K562 (cell line): Measurements from ENCODE around the gene CRELD2. TPM values are rescaled to one million over a fixed set of nuclear protein-coding genes. Genes with fewer than 3 reads are reported as not detected.

ENCODE experiments used
- KDM4B ChIP-seq, 2 experiments: fragments of 450-650 bp in 1 of 2; sonication (generic) in 1 of 2; IDR thresholded peaks; 2 replicates each; pipeline ENCODE4 v1.6.1; 2016 to 2017; ENCODE audit warnings: borderline replicate concordance in 2 of 2, antibody characterized with exemption in 1 of 2, low read depth in 1 of 2, mild to moderate bottlenecking in 1 of 2
- TBL1XR1 ChIP-seq, 2 experiments: IDR thresholded peaks; 2 replicates each; pipeline ENCODE4 v1.6.1; 2012; ENCODE audit warnings: improper control_type of control experiment in 2 of 2, low read length in 2 of 2, mild to moderate bottlenecking in 1 of 2
- ZKSCAN8 ChIP-seq: fragments of 200-800 bp; sonication (Bioruptor generic); IDR thresholded peaks from 2 replicates; pipeline ENCODE4 v1.6.1; 2016; ENCODE audit warnings: missing genetic modification characterization, missing compliant biosample characterization
- ZNF696 ChIP-seq: fragments of 250-450 bp; sonication (Bioruptor Pico); conservative IDR thresholded peaks from 2 replicates; pipeline ENCODE4 v1.4.0; 2020; ENCODE audit warnings: mild to moderate bottlenecking, moderate library complexity
- polyA plus RNA-seq, 8 experiments: library from polyadenylated mRNA; depleted of rRNA in 4 of 8; stranded (reverse) in 5 of 8; unstranded in 3 of 8; fragments of >200 nt; fragmentation: Nextera tagmentation in 2 of 8; fragmentation: Illumina TruSeq in 1 of 8; extraction: Ambion mirVana in 2 of 8; extraction: Trizol in 1 of 8; gene quantifications; 2 replicates each; pipeline versions ENCODE4 v1.2.1 to v1.2.3, GENCODE V29; 2011 to 2014; ENCODE audit warnings: inconsistent platforms in 1 of 8, missing spikeins in 1 of 8
- total RNA-seq, 7 experiments: library from RNA; depleted of rRNA in 6 of 7; stranded (reverse); fragments of >200 nt in 6 of 7; fragmentation: Illumina TruSeq in 2 of 7; extraction: Trizol in 2 of 7; gene quantifications; 2 replicates each; pipeline versions ENCODE4 v1.2.1 to v1.2.3, GENCODE V29; 2011 to 2021; ENCODE audit warnings: low replicate concordance in 1 of 7
- TF ChIP-seq, protein P1 (sequence below), 3 experiments: fragments of 200-800 bp in 1 of 3; sonication (Bioruptor generic) in 1 of 3; sonication (generic) in 1 of 3; formaldehyde crosslinking in 1 of 3; IDR thresholded peaks; 2 replicates each; pipeline versions ENCODE4 v1.6.1 to v1.8.0; 2016 to 2022; ENCODE audit warnings: mild to moderate bottlenecking in 2 of 3, missing compliant biosample characterization in 2 of 3, missing genetic modification characterization in 2 of 3, missing genetic modification reagents in 1 of 3
- TF ChIP-seq, protein P2 (sequence below): fragments of 450-650 bp; IDR thresholded peaks from 2 replicates; pipeline ENCODE4 v1.7.0; 2016; ENCODE audit warnings: borderline replicate concordance
- TF ChIP-seq, protein P3 (sequence below), 2 experiments: fragments of 450-650 bp; IDR thresholded peaks; 2 replicates each; pipeline ENCODE4 v1.6.1; 2016; ENCODE audit warnings: mild to moderate bottlenecking in 2 of 2, borderline replicate concordance in 1 of 2, low read depth in 1 of 2, moderate library complexity in 1 of 2
- TF ChIP-seq, protein P4 (sequence below): sonication (generic); formaldehyde crosslinking; IDR thresholded peaks from 2 replicates; pipeline ENCODE4 v1.9.0; 2022; ENCODE audit warnings: mild to moderate bottlenecking, missing genetic modification reagents
- TF ChIP-seq, protein P5 (sequence below): fragments of 250-450 bp; sonication (Bioruptor Pico); IDR thresholded peaks from 2 replicates; pipeline ENCODE4 v1.8.0; 2022; ENCODE audit warnings: inconsistent platforms, mild to moderate bottlenecking, moderate library complexity, borderline replicate concordance

Gene CRELD2
- total and polyA plus RNA-seq, 9 of the 15 experiments (the other 6 are each of a cell fraction or from before 2014, with no cell fraction given), result 0.96 to 25.3 (median 8.8) TPM

DNA sequence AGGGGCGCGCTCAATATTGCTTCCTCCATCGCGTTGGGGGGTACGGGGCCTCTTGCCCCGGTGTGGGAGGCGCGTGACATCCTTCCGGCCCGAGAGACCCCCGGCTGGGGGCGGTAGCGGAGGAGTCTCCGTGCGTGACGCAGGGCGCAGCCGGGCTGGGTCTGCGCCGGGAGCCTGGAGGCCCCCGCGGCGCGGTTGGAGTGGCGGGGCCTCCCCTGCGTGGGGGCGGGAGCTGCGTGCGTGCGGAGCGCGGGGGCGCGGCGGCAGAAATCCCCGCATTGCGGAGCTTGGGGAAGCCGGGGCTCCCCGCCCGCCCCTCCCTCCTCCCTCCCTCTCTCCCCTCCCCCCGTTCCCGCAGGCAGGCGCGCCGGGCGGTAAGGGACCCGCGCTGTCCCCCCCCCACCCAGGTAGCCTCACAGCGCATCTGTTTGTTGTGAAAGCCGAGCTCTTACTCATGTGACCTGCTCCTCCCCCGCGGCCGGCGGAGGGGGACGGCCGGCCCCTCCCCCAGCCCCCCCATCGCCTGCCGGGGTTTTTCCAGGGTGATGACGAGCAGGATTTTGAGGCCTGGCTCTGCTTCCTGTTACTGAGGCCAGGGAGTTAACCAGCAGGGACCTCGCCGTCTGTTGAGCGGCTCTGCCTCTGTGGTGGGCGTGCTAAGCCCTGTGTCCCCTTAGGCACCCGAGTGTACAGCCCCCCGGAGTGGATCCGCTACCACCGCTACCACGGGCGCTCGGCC lies 43.7 kb downstream of the CRELD2 start (continued):
- TF ChIP-seq, protein P1, sequence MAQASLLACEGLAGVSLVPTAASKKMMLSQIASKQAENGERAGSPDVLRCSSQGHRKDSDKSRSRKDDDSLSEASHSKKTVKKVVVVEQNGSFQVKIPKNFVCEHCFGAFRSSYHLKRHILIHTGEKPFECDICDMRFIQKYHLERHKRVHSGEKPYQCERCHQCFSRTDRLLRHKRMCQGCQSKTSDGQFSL (CRISPR knock-in tag; IDR thresholded peaks at IDR 0.05), result peak; percentile 88
- TF ChIP-seq, protein P1 (tag; IDR thresholded peaks at IDR 0.05), result peak in 1 of 2 experiments; percentile 95; a peak in 2 of 4 replicates
- TF ChIP-seq, protein P2, sequence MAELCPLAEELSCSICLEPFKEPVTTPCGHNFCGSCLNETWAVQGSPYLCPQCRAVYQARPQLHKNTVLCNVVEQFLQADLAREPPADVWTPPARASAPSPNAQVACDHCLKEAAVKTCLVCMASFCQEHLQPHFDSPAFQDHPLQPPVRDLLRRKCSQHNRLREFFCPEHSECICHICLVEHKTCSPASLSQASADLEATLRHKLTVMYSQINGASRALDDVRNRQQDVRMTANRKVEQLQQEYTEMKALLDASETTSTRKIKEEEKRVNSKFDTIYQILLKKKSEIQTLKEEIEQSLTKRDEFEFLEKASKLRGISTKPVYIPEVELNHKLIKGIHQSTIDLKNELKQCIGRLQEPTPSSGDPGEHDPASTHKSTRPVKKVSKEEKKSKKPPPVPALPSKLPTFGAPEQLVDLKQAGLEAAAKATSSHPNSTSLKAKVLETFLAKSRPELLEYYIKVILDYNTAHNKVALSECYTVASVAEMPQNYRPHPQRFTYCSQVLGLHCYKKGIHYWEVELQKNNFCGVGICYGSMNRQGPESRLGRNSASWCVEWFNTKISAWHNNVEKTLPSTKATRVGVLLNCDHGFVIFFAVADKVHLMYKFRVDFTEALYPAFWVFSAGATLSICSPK, result no peak
- TF ChIP-seq, protein P3, sequence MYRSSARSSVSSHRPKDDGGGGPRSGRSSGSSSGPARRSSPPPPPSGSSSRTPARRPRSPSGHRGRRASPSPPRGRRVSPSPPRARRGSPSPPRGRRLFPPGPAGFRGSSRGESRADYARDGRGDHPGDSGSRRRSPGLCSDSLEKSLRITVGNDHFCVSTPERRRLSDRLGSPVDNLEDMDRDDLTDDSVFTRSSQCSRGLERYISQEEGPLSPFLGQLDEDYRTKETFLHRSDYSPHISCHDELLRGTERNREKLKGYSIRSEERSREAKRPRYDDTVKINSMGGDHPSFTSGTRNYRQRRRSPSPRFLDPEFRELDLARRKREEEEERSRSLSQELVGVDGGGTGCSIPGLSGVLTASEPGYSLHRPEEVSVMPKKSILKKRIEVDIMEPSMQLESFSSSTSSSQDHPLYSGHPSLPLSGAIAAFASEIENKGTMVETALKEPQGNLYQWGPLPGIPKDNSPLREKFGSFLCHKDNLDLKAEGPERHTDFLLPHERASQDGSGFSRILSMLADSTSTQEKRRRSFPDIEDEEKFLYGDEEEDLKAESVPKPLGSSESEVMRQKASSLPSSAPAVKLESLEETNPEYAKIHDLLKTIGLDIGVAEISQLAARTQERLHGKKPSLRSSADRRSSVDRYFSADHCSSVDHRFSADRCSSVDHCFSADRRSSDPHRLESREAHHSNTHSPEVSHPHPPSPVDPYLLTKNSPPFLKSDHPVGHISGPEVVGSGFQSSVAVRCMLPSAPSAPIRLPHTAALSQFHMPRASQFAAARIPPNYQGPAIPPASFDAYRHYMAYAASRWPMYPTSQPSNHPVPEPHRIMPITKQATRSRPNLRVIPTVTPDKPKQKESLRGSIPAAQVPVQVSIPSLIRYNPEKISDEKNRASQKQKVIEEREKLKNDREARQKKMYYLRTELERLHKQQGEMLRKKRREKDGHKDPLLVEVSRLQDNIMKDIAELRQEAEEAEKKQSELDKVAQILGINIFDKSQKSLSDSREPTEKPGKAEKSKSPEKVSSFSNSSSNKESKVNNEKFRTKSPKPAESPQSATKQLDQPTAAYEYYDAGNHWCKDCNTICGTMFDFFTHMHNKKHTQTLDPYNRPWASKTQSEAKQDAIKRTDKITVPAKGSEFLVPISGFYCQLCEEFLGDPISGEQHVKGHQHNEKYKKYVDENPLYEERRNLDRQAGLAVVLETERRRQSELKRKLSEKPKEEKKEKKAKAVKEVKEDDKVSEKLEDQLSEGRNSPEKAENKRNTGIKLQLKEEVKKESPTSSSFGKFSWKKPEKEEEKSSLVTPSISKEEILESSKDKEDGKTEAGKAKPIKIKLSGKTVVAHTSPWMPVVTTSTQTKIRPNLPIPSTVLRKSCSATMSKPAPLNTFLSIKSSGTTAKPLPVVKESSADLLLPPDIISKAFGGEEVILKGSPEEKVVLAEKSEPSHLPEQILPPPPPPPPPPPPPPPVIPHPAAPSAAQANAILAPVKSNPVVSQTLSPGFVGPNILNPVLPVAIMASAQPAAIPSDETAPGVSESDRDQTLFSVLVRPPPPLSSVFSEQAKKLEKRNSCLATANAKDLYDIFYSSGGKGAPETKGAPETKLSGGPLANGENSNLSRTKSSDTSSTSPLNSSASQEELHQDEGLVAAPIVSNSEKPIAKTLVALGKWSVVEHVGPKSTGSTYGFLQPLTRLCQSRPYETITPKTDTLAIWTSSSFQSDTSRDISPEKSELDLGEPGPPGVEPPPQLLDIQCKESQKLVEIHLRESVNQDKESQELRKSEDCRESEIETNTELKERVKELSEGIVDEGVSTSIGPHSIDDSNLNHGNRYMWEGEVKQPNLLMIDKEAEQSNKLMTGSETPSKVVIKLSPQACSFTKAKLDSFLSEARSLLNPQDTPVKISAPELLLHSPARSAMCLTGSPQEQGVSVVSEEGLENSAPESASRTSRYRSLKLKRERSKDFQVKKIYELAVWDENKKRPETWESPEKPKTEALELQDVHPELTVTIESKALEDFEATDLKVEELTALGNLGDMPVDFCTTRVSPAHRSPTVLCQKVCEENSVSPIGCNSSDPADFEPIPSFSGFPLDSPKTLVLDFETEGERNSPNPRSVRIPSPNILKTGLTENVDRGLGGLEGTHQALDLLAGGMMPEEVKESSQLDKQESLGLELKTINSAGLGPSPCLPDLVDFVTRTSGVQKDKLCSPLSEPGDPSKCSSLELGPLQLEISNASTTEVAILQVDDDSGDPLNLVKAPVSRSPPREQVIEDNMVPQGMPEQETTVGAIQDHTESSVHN (IDR thresholded peaks at IDR 0.05; ENCODE audit: borderline replicate concordance in 1 of 2, low read depth in 1 of 2), result no peak
- TF ChIP-seq, protein P4, sequence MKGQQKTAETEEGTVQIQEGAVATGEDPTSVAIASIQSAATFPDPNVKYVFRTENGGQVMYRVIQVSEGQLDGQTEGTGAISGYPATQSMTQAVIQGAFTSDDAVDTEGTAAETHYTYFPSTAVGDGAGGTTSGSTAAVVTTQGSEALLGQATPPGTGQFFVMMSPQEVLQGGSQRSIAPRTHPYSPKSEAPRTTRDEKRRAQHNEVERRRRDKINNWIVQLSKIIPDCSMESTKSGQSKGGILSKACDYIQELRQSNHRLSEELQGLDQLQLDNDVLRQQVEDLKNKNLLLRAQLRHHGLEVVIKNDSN (CRISPR knock-in tag), result peak; percentile 57
- TF ChIP-seq KDM4B (IDR thresholded peaks at IDR 0.05; ENCODE audit: borderline replicate concordance in 2 of 2, low read depth in 1 of 2) (no peak), ZNF696 (CRISPR knock-in tag) (no peak), ZKSCAN8 (CRISPR knock-in tag) (no peak), TBL1XR1 (IDR thresholded peaks at IDR 0.05; ENCODE audit: low read length in 2 of 2) (no peak)
- TF ChIP-seq, protein P5, sequence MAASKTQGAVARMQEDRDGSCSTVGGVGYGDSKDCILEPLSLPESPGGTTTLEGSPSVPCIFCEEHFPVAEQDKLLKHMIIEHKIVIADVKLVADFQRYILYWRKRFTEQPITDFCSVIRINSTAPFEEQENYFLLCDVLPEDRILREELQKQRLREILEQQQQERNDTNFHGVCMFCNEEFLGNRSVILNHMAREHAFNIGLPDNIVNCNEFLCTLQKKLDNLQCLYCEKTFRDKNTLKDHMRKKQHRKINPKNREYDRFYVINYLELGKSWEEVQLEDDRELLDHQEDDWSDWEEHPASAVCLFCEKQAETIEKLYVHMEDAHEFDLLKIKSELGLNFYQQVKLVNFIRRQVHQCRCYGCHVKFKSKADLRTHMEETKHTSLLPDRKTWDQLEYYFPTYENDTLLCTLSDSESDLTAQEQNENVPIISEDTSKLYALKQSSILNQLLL (CRISPR knock-in tag), result no peak
